OCI-LY7 (cell line): Measurements from ENCODE around the gene DPYSL5. TPM values are rescaled to one million over a fixed set of nuclear protein-coding genes. Genes with fewer than 3 reads are reported as not detected.
"Not testable (repeated sequence)": the region's sequence is repeated elsewhere in the genome, so short reads cannot be mapped to it uniquely, and the experiment has no call there.

Experiments used
- BruUV-seq: library from RNA; stranded (reverse); fragments of 400-500 nt; replicated peaks from 2 replicates; lab custom pipeline; 2021; lab: Mats Ljungman, UMichigan
- CTCF ChIA-PET: fragments of 300-600 bp; sonication (Branson Sonifier 250); formaldehyde crosslinking; loops from one replicate; lab custom pipeline; 2022; ENCODE audit warnings: antibody characterized with exemption; ENCODE audit not compliant: unreplicated experiment; lab: Charles Lee
- POLR2A ChIA-PET: fragments of 300-600 bp; sonication (Branson Sonifier 250); formaldehyde crosslinking; loops from one replicate; lab custom pipeline; 2022; ENCODE audit warnings: antibody characterized with exemption; lab: Charles Lee
- DNase-seq: peaks from one replicate; pipeline ENCODE4 v3.0.0-alpha.2; 2015; ENCODE audit warnings: low spot score
- H2AFZ ChIP-seq: fragments of 200-600 bp; sonication (generic), shearing (Covaris generic); 2 replicates; pipeline ENCODE4 v1.6.1; 2014; ENCODE audit warnings: mild to moderate bottlenecking, antibody characterized with exemption, low read length, moderate library complexity
- H3K27ac ChIP-seq: fragments of 200-600 bp; sonication (generic); 2 replicates; pipeline ENCODE4 v1.5.1; 2014; ENCODE audit warnings: mixed run types, low read depth, mild to moderate bottlenecking, moderate library complexity, low read length, inconsistent platforms; ENCODE audit not compliant: poor library complexity, severe bottlenecking
- H3K36me3 ChIP-seq: fragments of 200-600 bp; sonication (generic); 2 replicates; pipeline ENCODE4 v1.6.1; 2014; ENCODE audit warnings: mild to moderate bottlenecking, antibody characterized with exemption, low read length, moderate library complexity, mixed read lengths; ENCODE audit not compliant: insufficient read depth
- H3K4me1 ChIP-seq: fragments of 200-600 bp; sonication (generic); 2 replicates; pipeline ENCODE4 v1.5.1; 2014; ENCODE audit warnings: mild to moderate bottlenecking, low read length; ENCODE audit not compliant: insufficient read depth, poor library complexity, severe bottlenecking
- H3K4me2 ChIP-seq: fragments of 200-600 bp; sonication (generic); 2 replicates; pipeline ENCODE4 v1.6.1; 2014; ENCODE audit warnings: mild to moderate bottlenecking, low read length
- H3K4me3 ChIP-seq: fragments of 200-600 bp; sonication (generic); 2 replicates; pipeline ENCODE4 v1.5.1; 2014; ENCODE audit warnings: mild to moderate bottlenecking, low read depth, low read length; ENCODE audit not compliant: poor library complexity, severe bottlenecking
- H3K79me2 ChIP-seq: fragments of 200-600 bp; sonication (generic); 2 replicates; pipeline ENCODE4 v1.6.1; 2016; ENCODE audit warnings: low read depth, mild to moderate bottlenecking, low read length, moderate library complexity, mixed read lengths; ENCODE audit not compliant: insufficient read depth
- H3K9me2 ChIP-seq: fragments of 200-600 bp; sonication (generic); 2 replicates; pipeline ENCODE4 v1.6.1; 2016; ENCODE audit warnings: mild to moderate bottlenecking, low read length, mixed read lengths; ENCODE audit not compliant: insufficient read depth
- H3K9me3 ChIP-seq: fragments of 200-600 bp; sonication (generic); 2 replicates; pipeline ENCODE4 v1.6.1; 2014; ENCODE audit warnings: mild to moderate bottlenecking, mixed run types, low read length, mixed read lengths
- H4K20me1 ChIP-seq: fragments of 200-600 bp; sonication (generic); 2 replicates; pipeline ENCODE4 v1.6.1; 2014; ENCODE audit warnings: mild to moderate bottlenecking, antibody characterized with exemption, low read length, moderate library complexity, mixed read lengths; ENCODE audit not compliant: insufficient read depth
- CTCF ChIP-seq: fragments of 200-600 bp; sonication (generic); conservative IDR thresholded peaks from 2 replicates; pipeline ENCODE4 v1.5.1; 2014; ENCODE audit warnings: mild to moderate bottlenecking, antibody characterized with exemption, low read length, moderate library complexity, mixed read lengths
- EZH2phosphoT487 ChIP-seq: fragments of 200-600 bp; sonication (generic); IDR thresholded peaks from 2 replicates; pipeline ENCODE4 v1.6.1; 2018; ENCODE audit warnings: low read depth, borderline replicate concordance, mild to moderate bottlenecking, mixed run types, antibody characterized with exemption, low read length, moderate library complexity, mixed read lengths
- intact Hi-C: fragments of 100-400 bp; cut with micrococcal nuclease; formaldehyde crosslinking; loops from one replicate; pipeline ENCODE4 v1.10.0; 2022; ENCODE audit not compliant: unreplicated experiment
- total RNA-seq, 2 experiments: library from RNA; depleted of rRNA in 1 of 2; stranded (reverse); fragments of >200 nt in 1 of 2; shearing (Covaris generic) in 1 of 2; gene quantifications; 2 replicates each; pipeline ENCODE4 v1.2.3, GENCODE V29; 2014 to 2022

DPYSL5 gene
- total RNA-seq, 2 experiments from 2014 or later, result not detected

- Histone ChIP-seq H3K4me3 (no peak overlapping the region), H3K4me1 (no peaks in the 10 kb centered on the region), H3K79me2 (no peaks in the 10 kb centered on the region), H3K4me2 (no peak overlapping the region), H4K20me1 (no peaks in the 10 kb centered on the region), H3K9me2 (no peaks in the 10 kb centered on the region), H2AFZ (no peak overlapping the region), H3K27ac (no peak overlapping the region), H3K36me3 (no peaks in the 10 kb centered on the region), H3K9me3 (no peaks in the 10 kb centered on the region)
- intact Hi-C loops, result loop anchor here (1.0 kb wide), 1 partner anchor 76 kb away; no protein-coding TSS in a partner anchor
- peak; percentile 82 for TF ChIP-seq CTCF
- TF ChIP-seq EZH2phosphoT487, result no peak
- ChIA-PET POLR2A (interaction anchor here (1.2 kb wide), 1 partner anchor 124 kb away, joined by 4 read pairs; no protein-coding TSS in a partner anchor), CTCF (interaction anchor here (1.2 kb wide), 1 partner anchor 63 kb away, joined by 3 read pairs; no protein-coding TSS in a partner anchor)
- BruUV-seq, result no TSS peak
- peak; percentile 61 for DNase-seq
Observed at GRCh38 chr2:26922405-26923188, 74.7 kb downstream of the DPYSL5 start.

GRCh38 chr2:26923189-26923466 lies 75.2 kb downstream of the DPYSL5 start:
- H3K36me3 ChIP-seq, POLR2A ChIA-PET, BruUV-seq, H4K20me1 ChIP-seq, H3K27ac ChIP-seq, H2AFZ ChIP-seq, H3K4me3 ChIP-seq, H3K79me2 ChIP-seq, DNase-seq, H3K9me2 ChIP-seq, intact Hi-C loops, H3K4me2 ChIP-seq, H3K4me1 ChIP-seq, H3K9me3 ChIP-seq: not testable (repeated sequence)
- CTCF ChIA-PET, result interaction anchor here (1.2 kb wide), 1 partner anchor 63 kb away, joined by 3 read pairs; no protein-coding TSS in a partner anchor

DNA sequence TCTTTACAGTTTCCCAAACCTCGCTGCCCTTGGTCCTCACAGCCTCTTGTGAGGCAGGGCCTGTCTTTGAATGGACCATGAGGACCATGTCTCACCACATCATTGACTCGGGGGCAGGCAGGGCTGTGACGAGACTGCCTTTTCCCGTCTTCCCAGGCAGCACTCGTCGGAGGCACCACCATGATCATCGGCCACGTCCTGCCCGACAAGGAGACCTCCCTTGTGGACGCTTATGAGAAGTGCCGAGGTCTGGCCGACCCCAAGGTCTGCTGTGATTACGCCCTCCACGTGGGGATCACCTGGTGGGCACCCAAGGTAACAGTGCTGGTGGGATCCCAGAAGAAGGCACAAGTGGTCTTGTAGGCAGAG lies 76.8 kb downstream of the DPYSL5 start:
- POLR2A ChIA-PET, result no interaction called here
- TF ChIP-seq EZH2phosphoT487 (no peak), CTCF (no peak)
- Histone ChIP-seq H3K79me2 (no peaks in the 10 kb centered on the region), H3K4me3 (no peak overlapping the region), H4K20me1 (no peaks in the 10 kb centered on the region), H3K4me1 (no peaks in the 10 kb centered on the region), H3K4me2 (no peak overlapping the region), H3K9me2 (no peaks in the 10 kb centered on the region), H2AFZ (no peak overlapping the region), H3K27ac (no peak overlapping the region), H3K36me3 (no peaks in the 10 kb centered on the region), H3K9me3 (no peaks in the 10 kb centered on the region)
- no peak for DNase-seq
- intact Hi-C loops, result no loop called here
- CTCF ChIA-PET, result no interaction called here
- BruUV-seq, result no TSS peak
